ENCODE results near the gene CDT1. TPM values are rescaled to one million over a fixed set of nuclear protein-coding genes. Genes with fewer than 3 reads are reported as not detected.
"Not testable (repeated sequence)": the region's sequence is repeated elsewhere in the genome, so short reads cannot be mapped to it uniquely, and the experiment has no call there.

The CDT1 gene
- total RNA-seq, 1 donor from 2014 or later = 25.3 TPM

DNA sequence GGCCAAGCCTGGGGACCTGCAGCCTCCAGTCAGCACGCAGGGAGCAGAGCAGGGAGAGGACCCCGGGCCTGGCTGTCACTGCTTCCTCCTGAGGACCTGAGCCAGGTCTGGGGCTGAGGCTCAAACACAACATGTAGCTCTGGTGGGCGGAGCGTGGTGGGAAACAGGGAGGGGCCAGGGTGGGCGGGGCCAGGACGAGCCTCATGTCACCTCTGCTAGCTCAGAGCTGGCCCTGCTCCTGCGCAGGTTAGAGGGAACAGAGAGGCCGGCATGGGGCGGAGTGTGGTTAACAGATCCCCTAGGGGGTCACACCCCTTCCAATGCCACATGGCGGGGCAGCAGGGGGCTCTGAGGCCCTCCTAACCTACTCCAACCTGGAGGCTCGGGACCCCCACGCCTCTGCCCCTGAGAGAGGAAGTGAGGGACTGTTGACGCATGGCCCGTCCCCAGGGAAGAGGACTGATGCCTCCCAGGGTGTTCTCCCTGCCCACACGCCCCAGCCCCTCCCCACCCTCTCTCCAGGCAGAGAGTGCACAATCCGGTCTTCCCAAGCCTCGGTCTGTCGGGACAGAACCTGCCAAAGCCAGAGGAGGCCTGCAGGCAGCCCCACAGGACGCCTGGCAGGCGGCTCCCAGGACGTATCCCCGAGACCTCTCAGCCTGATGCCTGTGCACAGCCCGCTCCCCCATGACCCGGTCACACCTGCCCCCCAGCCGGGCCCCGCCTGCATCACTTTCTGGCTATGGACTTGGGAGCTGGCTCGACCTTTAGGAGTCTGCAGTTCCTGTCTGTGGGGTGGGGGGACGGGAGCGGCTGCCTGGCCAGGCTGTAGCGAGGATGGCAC lies 33.8 kb upstream of the CDT1 start:
- no peak overlapping the region for H3K4me3 Mint-ChIP-seq (ENCODE audit: low read depth)
- H3K36me3 Mint-ChIP-seq (ENCODE audit: insufficient read depth) = no peaks in the 10 kb centered on the region
- H3K9me3 Mint-ChIP-seq (ENCODE audit: low read depth) = no peaks in the 10 kb centered on the region
- H3K27me3 Mint-ChIP-seq = no peaks in the 10 kb centered on the region
- H3K27ac Mint-ChIP-seq = no peak overlapping the region
- TF ChIP-seq CTCF (IDR thresholded peaks at IDR 0.05; ENCODE audit: unreplicated experiment) = no peak
- DNase-seq (ENCODE audit: low spot score, unreplicated experiment) = no peak
- H3K4me1 Mint-ChIP-seq (ENCODE audit: low read depth) = peaks cover 30% of the 10 kb centered on the region

DNA sequence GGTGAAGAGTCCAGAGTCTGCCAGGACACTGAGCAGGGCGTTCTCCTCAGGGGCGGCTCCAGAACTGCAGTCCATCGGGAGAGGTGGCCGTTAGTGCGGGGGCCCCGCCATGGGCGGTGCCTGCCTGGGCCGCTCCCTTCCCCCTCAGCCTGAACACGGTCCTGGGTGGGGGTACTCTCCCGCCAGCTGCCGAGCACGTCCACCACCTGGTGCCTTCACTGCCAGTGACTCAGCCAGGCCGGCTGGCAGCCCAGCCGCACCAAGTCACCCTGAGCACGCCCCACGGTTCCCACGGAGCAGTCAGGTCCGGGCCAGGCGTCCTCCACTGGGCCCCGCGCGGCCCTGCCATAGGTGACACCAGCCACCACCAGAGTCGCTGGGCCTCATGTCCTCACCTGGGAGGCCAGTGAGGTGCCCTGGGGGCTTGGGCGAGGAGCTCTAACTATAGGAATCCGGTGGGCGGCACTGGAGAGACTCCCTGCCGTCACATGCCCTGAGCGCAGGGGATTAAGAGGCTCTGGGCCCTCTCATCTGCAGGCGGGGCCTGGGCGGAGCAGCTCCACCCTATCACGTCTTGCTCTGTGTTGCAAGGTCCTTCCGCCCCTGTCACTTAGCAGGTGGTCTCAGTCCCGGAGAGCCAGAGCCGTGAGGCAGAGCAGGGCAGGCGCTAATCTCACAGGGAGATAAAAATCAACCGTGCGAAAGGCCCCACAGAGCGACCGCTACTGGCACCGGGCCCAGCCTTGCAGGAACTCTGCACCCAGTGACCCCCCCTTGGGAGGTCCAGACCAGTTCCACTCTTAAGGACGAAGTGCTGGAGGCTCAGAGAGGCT lies 32.9 kb upstream of the CDT1 start:
- Mint-ChIP-seq H3K4me3 (ENCODE audit: low read depth) (no peak overlapping the region), H3K27me3 (no peaks in the 10 kb centered on the region), H3K36me3 (ENCODE audit: insufficient read depth) (no peaks in the 10 kb centered on the region), H3K27ac (no peak overlapping the region), H3K4me1 (ENCODE audit: low read depth) (peaks cover 25% of the 10 kb centered on the region), H3K9me3 (ENCODE audit: low read depth) (no peaks in the 10 kb centered on the region)
- TF ChIP-seq CTCF (IDR thresholded peaks at IDR 0.05; ENCODE audit: unreplicated experiment) = no peak
- no peak for DNase-seq (ENCODE audit: low spot score, unreplicated experiment)

- Mint-ChIP-seq H3K4me1 (ENCODE audit: low read depth) (peaks cover 25% of the 10 kb centered on the region), H3K36me3 (ENCODE audit: insufficient read depth) (no peaks in the 10 kb centered on the region), H3K27ac (no peak overlapping the region), H3K9me3 (ENCODE audit: low read depth) (no peaks in the 10 kb centered on the region), H3K4me3 (ENCODE audit: low read depth) (no peak overlapping the region), H3K27me3 (no peaks in the 10 kb centered on the region)
- no peak for DNase-seq (ENCODE audit: low spot score, unreplicated experiment)
- no peak for TF ChIP-seq CTCF (IDR thresholded peaks at IDR 0.05; ENCODE audit: unreplicated experiment)
Measured at GRCh38 chr16:88771294-88771772, 32.3 kb upstream of the CDT1 start.

GRCh38 chr16:88771781-88772180 lies 31.8 kb upstream of the CDT1 start:
- H3K27ac Mint-ChIP-seq; DNase-seq (ENCODE audit: low spot score, unreplicated experiment); H3K9me3 Mint-ChIP-seq (ENCODE audit: low read depth); H3K27me3 Mint-ChIP-seq; H3K4me3 Mint-ChIP-seq (ENCODE audit: low read depth); H3K36me3 Mint-ChIP-seq (ENCODE audit: insufficient read depth): not testable (repeated sequence)
- H3K4me1 Mint-ChIP-seq (ENCODE audit: low read depth) = peaks cover 25% of the 10 kb centered on the region

DNA sequence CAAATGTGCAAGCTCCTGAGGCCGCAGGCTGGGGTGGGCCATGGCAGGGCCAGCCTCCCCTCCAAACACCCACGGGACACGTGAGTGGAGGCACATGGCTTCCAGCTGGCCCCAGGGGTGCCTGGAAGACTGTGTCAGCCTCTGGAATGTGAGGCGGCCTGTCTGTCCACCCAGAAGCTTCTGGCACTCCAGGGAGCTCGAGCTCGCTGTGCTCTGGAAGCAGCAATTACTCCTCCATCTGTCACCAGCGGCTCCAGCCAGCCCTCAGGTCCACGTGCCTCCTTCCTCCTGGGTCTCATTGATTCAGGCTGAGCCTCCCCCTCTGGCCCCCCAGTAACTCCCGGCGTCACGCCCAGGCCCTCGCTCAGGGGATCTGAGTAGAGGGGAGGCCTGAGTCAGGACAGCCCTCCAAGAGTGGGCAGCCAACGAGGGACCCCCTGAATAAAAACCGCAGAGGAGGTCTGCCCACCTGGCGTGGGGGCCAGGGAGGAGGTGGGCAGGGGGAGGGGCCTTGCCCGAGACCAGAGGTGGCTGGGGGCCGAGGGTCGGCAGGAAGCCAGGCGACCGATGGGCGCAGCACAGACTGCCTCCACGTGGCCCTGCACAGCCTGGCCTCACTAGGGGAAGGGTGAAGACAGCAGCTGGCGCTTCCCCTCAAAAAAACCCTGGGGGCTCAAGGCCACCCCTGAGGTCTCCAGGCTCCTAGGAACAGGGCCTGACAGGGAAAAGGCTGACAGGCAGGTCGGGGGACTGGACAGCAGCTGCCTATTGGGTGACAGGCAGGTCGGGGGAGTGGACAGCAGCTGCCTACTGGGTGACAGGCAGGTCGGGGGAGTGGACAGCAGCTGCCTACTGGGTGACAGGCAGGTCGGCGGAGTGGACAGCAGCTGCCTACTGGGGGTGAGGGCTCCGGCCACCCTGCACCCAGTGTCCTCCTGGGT lies 30.4 kb upstream of the CDT1 start:
- no peak for DNase-seq (ENCODE audit: low spot score, unreplicated experiment)
- H3K4me1 Mint-ChIP-seq (ENCODE audit: low read depth) = peaks cover 17% of the 10 kb centered on the region
- no peak for TF ChIP-seq CTCF (IDR thresholded peaks at IDR 0.05; ENCODE audit: unreplicated experiment)
- H3K9me3 Mint-ChIP-seq (ENCODE audit: low read depth) = no peaks in the 10 kb centered on the region
- H3K36me3 Mint-ChIP-seq (ENCODE audit: insufficient read depth) = no peaks in the 10 kb centered on the region
- peaks cover 2% of the 10 kb centered on the region for H3K27me3 Mint-ChIP-seq
- no peak overlapping the region for H3K4me3 Mint-ChIP-seq (ENCODE audit: low read depth)
- peak overlapping the region; percentile 67 for H3K27ac Mint-ChIP-seq
